Upper lobe of left lung (tissue), 6 donors: ENCODE results near the gene RITA1. TPM values are rescaled to one million over a fixed set of nuclear protein-coding genes. Genes with fewer than 3 reads are reported as not detected.

Experiments used
- ATAC-seq, 2 donors: fragments of 200-7000 bp; cut with Tn5 transposase; one replicate each; pipeline ENCODE4 v1.9.1; 2022; ENCODE audit warnings: mild to moderate bottlenecking in 2 of 2, moderate library complexity in 2 of 2; ENCODE audit not compliant: low FRiP score in 2 of 2
- DNase-seq, 2 donors: peaks; one replicate each; pipeline ENCODE4 v3.0.0-alpha.2; 2019 to 2020
- H3K27ac ChIP-seq, 4 donors: fragments of 200-600 bp; sonication (generic); one replicate each; pipeline ENCODE4 v1.5.1; 2016 to 2019
- H3K27me3 ChIP-seq, 4 donors: fragments of 200-600 bp; sonication (generic); one replicate each; pipeline ENCODE4 v1.5.1; 2017 to 2019
- H3K36me3 ChIP-seq, 4 donors: fragments of 200-600 bp; sonication (generic); one replicate each; pipeline ENCODE4 v1.5.1; 2016 to 2019
- H3K4me1 ChIP-seq, 4 donors: fragments of 200-600 bp; sonication (generic); one replicate each; pipeline ENCODE4 v1.5.1; 2018 to 2019
- H3K4me3 ChIP-seq, 4 donors: fragments of 200-600 bp; sonication (generic); one replicate each; pipeline ENCODE4 v1.5.1; 2017 to 2019; ENCODE audit warnings: mild to moderate bottlenecking in 2 of 4, moderate library complexity in 1 of 4
- H3K9me3 ChIP-seq, 4 donors: fragments of 200-600 bp; sonication (generic); one replicate each; pipeline ENCODE4 v1.5.1; 2018 to 2019
- CTCF ChIP-seq, 6 experiments: fragments of 450-650 bp in 4 of 6; fragments of 200-600 bp in 2 of 6; sonication (generic) in 2 of 6; IDR thresholded peaks; one replicate each; pipeline ENCODE4 v1.5.1; 2016 to 2019; ENCODE audit warnings: antibody characterized with exemption in 6 of 6
- EP300 ChIP-seq, 4 donors: sonication (generic); formaldehyde crosslinking; IDR thresholded peaks; one replicate each; pipeline ENCODE4 v1.5.1; 2017; ENCODE audit warnings: antibody characterized with exemption in 4 of 4, control low read depth in 2 of 4
- POLR2A ChIP-seq, 4 donors: fragments of 450-650 bp; IDR thresholded peaks; one replicate each; pipeline ENCODE4 v1.5.1; 2016 to 2017; ENCODE audit warnings: antibody characterized with exemption in 4 of 4, mild to moderate bottlenecking in 2 of 4
- POLR2AphosphoS5 ChIP-seq, 2 donors: sonication (generic); formaldehyde crosslinking; IDR thresholded peaks; one replicate each; pipeline ENCODE4 v1.5.1; 2017; ENCODE audit warnings: antibody characterized with exemption in 2 of 2
- WGBS, 2 donors: methylation state at CpG; one replicate each; pipeline ENCODE4 v1.1.5; 2017 to 2018; 5-methylcytosine and 5-hydroxymethylcytosine counted together
- total RNA-seq, 6 donors: library from RNA; depleted of rRNA in 4 of 6; stranded (reverse); fragments of >200 nt in 4 of 6; gene quantifications; one replicate each; pipeline versions ENCODE4 v1.1.0 to v1.2.1, GENCODE V29; 2016 to 2021
- donor health status: DM: no; HTN: no; CAD: no; lungs with moderate emphysema.
- donor health status: DM: no; HTN: yes; CAD: no; lungs with severe emphysema.

RITA1 gene
- total RNA-seq, 6 donors from 2014 or later, result 11.5 to 25.2 (median 17.6) TPM

DNA sequence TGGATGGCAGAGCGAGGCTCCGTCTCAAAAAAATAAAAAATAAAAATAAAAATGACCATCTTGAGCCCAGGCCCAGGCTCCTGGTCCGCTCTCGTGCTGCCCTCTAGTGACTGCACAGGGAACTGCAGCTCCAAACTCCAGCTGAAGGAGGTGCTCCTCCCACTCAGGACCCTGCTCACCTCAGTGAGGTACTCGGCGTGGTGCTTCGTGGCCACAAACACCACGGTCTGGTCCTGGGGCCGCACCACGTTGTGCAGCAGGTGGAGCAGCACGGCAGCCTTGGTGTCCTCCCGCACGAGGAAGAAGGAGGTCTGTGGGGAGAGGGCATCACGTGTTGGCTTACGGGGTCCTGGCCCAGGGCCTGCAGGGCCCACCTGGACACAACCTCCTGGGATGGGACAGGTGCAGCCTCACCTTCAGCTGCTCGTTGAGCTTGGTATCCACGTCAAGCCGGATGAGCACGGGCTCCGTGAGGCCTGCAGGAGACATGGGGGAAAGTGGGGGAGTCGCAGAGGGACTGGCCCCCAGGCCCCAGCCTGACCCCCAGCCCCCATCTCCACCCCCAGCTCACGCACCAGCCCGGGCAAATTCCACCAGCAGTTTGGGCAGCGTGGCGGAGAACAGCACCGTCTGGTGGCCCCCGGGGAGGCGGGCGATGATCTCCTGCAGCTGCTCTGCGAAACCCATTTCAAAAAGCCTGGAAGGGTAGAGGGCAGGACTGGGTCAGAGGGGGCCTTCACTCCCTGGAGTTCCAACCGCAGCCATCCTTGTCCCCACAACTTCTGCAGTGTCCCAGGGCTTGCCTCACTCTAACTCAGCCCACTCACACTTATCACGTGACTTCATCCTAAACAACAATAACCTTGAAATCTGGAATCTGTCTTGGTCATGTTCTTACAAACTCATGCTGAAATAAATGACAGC, 10.8 kb upstream of the RITA1 start:
- TF ChIP-seq POLR2A (IDR thresholded peaks at IDR 0.05) (no peak), CTCF (IDR thresholded peaks at IDR 0.05) (peak; percentile 90 to 99 (median 92))
- Histone ChIP-seq H3K9me3 (no peaks in the 10 kb centered on the region), H3K4me1 (peaks cover 0 to 5% (median 0%) of the 10 kb centered on the region in 4 donors), H3K27me3 (no peaks in the 10 kb centered on the region), H3K27ac (no peak overlapping the region), H3K36me3 (peaks cover 65 to 99% (median 95%) of the 10 kb centered on the region in 4 donors), H3K4me3 (no peak overlapping the region)
- DNase-seq, result peak; percentile 55 to 67
- WGBS, 2 donors, result 30 to 56% methylated on average over 9 to 28 of the region's 32 CpGs
- peak; percentile 86 to 89 for ATAC-seq

GRCh38 chr12:113179023-113179422, 6.5 kb upstream of the RITA1 start:
- WGBS, 2 donors, result 98 to 99% methylated on average over 6 to 9 of the region's 14 CpGs
- H3K4me1 ChIP-seq, result peaks cover 5 to 16% (median 9%) of the 10 kb centered on the region in 4 donors
- TF ChIP-seq POLR2AphosphoS5 (IDR thresholded peaks at IDR 0.05) (no peak), POLR2A (IDR thresholded peaks at IDR 0.05) (no peak), EP300 (IDR thresholded peaks at IDR 0.05) (no peak), CTCF (IDR thresholded peaks at IDR 0.05) (no peak)
- no peak overlapping the region for H3K4me3 ChIP-seq
- H3K27ac ChIP-seq, result no peak overlapping the region
- DNase-seq, result peak in 1 of 2 donors; percentile 76
- H3K36me3 ChIP-seq, result peaks cover 36 to 69% (median 62%) of the 10 kb centered on the region in 4 donors
- H3K27me3 ChIP-seq, result no peaks in the 10 kb centered on the region
- no peak for ATAC-seq
- H3K9me3 ChIP-seq, result no peaks in the 10 kb centered on the region

GRCh38 chr12:113180333-113180732, 5.2 kb upstream of the RITA1 start:
- no peak for TF ChIP-seq CTCF (IDR thresholded peaks at IDR 0.05)
- no peak for TF ChIP-seq POLR2AphosphoS5 (IDR thresholded peaks at IDR 0.05)
- TF ChIP-seq POLR2A (IDR thresholded peaks at IDR 0.05), result no peak
- TF ChIP-seq EP300 (IDR thresholded peaks at IDR 0.05), result no peak
- Histone ChIP-seq H3K4me1 (peaks cover 8 to 18% (median 13%) of the 10 kb centered on the region in 4 donors), H3K9me3 (no peaks in the 10 kb centered on the region), H3K27me3 (no peaks in the 10 kb centered on the region), H3K36me3 (peaks cover 36 to 57% (median 50%) of the 10 kb centered on the region in 4 donors), H3K27ac (no peak overlapping the region), H3K4me3 (no peak overlapping the region)
- DNase-seq (no peak), ATAC-seq (no peak)
- 76 to 89% methylated on average over 3 to 4 of the region's 4 CpGs for WGBS, 2 donors

DNA sequence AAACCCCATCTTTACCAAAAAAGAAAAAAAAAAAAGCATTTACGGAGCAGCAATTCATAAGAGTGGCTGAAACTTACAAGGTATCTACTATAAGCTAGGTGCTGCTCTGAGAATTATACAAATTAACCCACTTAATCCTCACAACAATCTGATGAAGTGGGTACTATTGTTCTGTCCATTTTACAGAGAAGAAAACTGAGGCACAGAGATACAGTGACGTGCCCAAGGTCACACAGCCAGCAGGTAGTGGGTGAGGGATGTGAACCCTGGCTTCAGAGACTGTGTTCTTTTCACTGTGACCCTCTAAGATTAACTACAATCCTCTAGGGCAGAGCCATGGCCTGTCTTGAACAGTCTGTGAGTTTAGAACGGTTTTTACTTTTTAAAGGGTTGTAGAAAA, 3.5 kb upstream of the RITA1 start:
- WGBS, 2 donors, result 93 to 97% methylated on average over 3 of the region's 3 CpGs
- Histone ChIP-seq H3K4me1 (peaks cover 19 to 30% (median 23%) of the 10 kb centered on the region in 4 donors), H3K4me3 (no peak overlapping the region), H3K9me3 (no peaks in the 10 kb centered on the region), H3K27me3 (no peaks in the 10 kb centered on the region), H3K36me3 (peaks cover 24 to 43% (median 35%) of the 10 kb centered on the region in 4 donors), H3K27ac (no peak overlapping the region)
- DNase-seq, result no peak
- no peak for TF ChIP-seq POLR2AphosphoS5 (IDR thresholded peaks at IDR 0.05)
- TF ChIP-seq EP300 (IDR thresholded peaks at IDR 0.05), result no peak
- no peak for TF ChIP-seq POLR2A (IDR thresholded peaks at IDR 0.05)
- TF ChIP-seq CTCF (IDR thresholded peaks at IDR 0.05), result no peak
- no peak for ATAC-seq
